ENCODE measurements around the gene PPP1R10. TPM values are rescaled to one million over a fixed set of nuclear protein-coding genes. Genes with fewer than 3 reads are reported as not detected.

The PPP1R10 gene
- polyA plus RNA-seq, 3 donors from 2014 or later, result 5.5 to 30.0 (median 12.9) TPM

DNA sequence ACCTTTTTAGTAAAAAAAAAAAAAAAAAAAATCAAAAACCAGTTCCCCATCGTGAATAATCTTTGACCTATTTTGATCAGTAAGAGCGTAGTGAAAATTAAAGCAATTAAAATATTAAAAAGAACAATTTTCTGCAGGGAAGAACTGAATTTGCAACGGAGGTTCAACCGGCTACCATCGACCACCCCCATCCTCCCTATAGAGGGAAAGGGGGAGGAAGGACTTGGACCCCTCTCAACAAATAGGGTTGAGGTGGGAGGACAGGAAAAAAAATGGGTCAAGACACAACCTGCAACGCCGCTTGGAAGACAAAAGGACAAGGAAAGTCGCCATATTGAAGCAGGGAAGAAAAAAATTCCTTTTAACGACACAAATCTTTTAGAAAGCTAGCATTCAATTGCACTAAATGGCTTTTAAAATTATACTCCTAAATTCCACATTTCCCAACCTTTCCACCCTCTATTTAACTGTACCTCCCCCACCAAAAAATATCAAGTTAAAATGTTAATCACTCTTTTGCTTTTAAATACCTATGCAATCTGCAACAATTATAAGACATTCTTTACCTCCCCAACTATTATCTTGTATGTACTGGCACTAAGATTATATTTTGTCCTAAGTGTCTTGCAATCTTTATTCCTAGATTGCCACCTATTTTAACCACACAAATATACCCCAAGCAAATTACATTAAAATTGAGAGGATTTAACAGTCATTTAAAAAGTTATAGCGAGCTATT, 1.7 kb downstream of the PPP1R10 start:
- peak overlapping the region; percentile 99 to 100 (median 100) for H3K27ac Mint-ChIP-seq
- H3K4me3 Mint-ChIP-seq, result peak overlapping the region; percentile 99 to 100 (median 99)
- H3K36me3 Mint-ChIP-seq, result peaks cover 22 to 30% (median 24%) of the 10 kb centered on the region in 3 donors
- peaks cover 0 to 9% (median 2%) of the 10 kb centered on the region in 6 donors for H3K9me3 Mint-ChIP-seq
- DNase-seq, result peak; percentile 60 to 72 (median 67)
- peaks cover 29 to 36% (median 35%) of the 10 kb centered on the region in 3 donors for H3K27me3 Mint-ChIP-seq (ENCODE audit: low read depth in 3 of 3)
- peaks cover 47 to 64% of the 10 kb centered on the region in 2 donors for H3K4me1 Mint-ChIP-seq

DNA sequence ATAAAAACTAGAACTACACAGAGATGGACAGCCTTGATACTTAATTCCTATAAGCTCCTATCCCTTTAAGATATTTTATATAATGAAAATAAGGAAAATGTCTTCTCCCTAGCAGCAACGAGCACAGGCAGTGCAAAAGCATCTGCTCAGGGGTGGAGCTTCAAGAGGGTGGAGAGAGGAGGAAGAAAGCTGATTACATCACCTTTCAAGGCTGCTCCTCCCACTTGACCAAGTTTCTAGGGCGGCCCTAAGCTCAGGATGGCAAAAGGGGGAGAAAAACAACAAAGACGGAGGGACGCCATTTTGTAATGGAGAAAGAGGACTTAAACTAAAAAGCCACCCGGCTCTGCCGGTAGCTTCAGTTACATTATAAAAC, 2.2 kb downstream of the PPP1R10 start:
- H3K36me3 Mint-ChIP-seq, result peaks cover 22 to 30% (median 24%) of the 10 kb centered on the region in 3 donors
- peak overlapping the region; percentile 99 to 100 (median 99) for H3K4me3 Mint-ChIP-seq
- H3K9me3 Mint-ChIP-seq, result peaks cover 0 to 9% (median 2%) of the 10 kb centered on the region in 6 donors
- peak; percentile 90 to 93 (median 93) for DNase-seq
- H3K4me1 Mint-ChIP-seq, result peaks cover 51 to 69% of the 10 kb centered on the region in 2 donors
- peak overlapping the region; percentile 99 to 100 (median 100) for H3K27ac Mint-ChIP-seq
- peaks cover 29 to 36% (median 35%) of the 10 kb centered on the region in 3 donors for H3K27me3 Mint-ChIP-seq (ENCODE audit: low read depth in 3 of 3)

DNA sequence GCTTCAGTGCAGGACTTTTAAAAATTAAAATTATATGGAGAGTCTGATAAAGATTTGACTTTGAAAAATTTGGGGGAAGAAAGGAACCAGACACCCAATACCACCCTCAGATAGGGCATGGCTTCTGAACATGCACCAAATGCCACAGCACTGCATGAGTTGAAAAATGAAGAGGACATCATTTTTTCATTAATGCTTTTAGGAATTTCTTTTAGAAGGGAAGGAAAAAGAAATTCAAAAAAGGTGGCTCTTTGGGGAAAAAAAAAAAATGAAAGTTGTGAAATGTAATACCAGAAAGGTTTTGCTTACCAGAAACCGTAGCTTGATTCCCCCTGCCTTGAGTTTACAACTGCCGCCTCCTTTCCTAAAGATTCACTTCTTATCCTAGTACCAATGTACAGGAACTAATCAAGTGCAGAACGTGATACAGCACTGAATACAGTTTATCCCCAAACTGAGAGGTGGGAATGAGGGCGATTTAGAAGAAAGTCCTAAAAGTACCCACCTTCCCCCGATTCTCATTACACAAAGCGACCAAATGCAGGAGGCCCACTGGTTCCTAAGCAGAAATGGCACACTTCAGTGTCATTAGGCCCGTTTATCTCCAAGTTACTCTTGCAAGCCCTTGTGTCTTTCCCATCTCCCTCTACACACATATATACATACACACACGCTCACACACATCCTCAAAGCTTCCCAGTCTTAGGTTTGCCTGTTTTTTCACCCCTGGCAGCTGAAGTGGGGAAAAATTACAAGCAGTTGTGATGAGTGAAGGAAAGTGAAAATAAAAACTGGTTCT, 2.8 kb downstream of the PPP1R10 start:
- Mint-ChIP-seq H3K27me3 (ENCODE audit: low read depth in 3 of 3) (peaks cover 29 to 37% (median 35%) of the 10 kb centered on the region in 3 donors), H3K9me3 (peaks cover 0 to 9% (median 2%) of the 10 kb centered on the region in 6 donors), H3K27ac (peak overlapping the region; percentile 99 to 100 (median 100)), H3K4me1 (peaks cover 55 to 70% of the 10 kb centered on the region in 2 donors), H3K4me3 (peak overlapping the region; percentile 99 to 100 (median 99)), H3K36me3 (peaks cover 24 to 35% (median 27%) of the 10 kb centered on the region in 3 donors)
- DNase-seq, result no peak

DNA sequence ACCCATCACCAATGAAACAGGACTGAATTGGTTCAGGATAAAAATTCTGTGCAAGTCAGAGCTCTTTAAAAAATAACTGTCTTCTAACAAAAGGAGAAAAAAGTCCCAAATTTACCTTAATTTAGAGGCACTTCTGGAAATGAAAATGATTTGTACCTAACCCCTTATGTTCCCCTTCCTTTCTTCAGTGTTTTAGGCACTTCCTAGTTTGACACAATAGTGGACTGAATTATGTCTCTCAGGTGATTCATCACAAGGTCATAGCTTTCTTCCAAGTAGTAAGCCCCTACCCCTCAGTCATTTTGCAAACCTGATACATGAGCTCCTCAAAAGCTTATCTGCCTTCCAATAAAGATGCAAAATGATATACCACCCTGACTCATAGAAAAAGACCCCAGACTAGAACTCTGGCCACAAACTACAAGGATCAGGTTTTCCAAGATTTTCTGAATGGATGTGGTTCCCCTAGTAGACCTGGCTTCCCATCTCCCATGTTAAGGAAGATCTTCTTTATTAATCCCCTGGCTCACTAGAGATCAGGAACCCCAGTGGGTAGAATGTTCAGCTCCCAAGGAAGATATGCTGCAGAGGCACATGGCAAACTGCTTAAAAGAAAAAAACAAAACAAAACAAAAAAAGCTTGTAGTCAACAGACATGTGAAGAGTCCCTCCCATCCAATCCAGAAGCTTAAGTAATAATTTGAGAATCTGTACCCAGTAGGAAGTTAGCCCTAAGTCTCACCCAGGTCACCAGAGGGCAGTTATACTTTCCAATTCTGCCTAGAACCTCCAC, 3.6 kb downstream of the PPP1R10 start:
- Mint-ChIP-seq H3K9me3 (peaks cover 0 to 9% (median 2%) of the 10 kb centered on the region in 6 donors), H3K27me3 (ENCODE audit: low read depth in 3 of 3) (peaks cover 29 to 37% (median 35%) of the 10 kb centered on the region in 3 donors), H3K36me3 (peaks cover 24 to 42% (median 33%) of the 10 kb centered on the region in 3 donors), H3K4me3 (peak overlapping the region; percentile 23 to 99 (median 78)), H3K27ac (peak overlapping the region; percentile 99 to 100 (median 100)), H3K4me1 (peaks cover 57 to 70% of the 10 kb centered on the region in 2 donors)
- no peak for DNase-seq

DNA sequence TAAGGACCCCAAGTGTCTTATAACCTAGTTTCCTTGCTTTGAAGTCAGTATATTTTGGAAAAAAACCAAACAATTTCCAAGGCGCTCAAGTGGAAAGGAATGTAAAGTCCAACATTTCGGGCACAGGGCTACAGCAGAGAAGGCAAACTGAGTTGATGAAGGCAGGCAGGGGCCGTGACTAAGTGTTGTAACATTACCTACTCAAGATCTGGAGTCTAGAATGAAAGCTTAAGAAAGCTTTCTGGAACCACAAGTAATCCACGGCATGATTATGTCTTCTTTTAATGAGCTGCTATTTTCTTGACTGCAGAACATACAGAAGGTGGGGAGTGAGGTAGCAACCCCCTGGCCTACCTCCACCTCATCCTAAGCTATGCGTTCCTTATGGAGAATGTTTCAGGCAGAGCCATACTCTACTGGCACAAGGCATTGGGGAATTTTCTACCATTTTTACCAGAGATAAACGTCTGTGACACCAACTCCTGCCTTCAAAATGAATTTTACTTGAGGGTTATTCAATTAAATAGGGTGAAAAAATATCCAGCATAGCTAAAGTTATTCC, 4.3 kb downstream of the PPP1R10 start:
- H3K27me3 Mint-ChIP-seq (ENCODE audit: low read depth in 3 of 3), result peaks cover 29 to 37% (median 34%) of the 10 kb centered on the region in 3 donors
- peaks cover 0 to 9% (median 2%) of the 10 kb centered on the region in 6 donors for H3K9me3 Mint-ChIP-seq
- H3K4me1 Mint-ChIP-seq, result peaks cover 51 to 65% of the 10 kb centered on the region in 2 donors
- H3K36me3 Mint-ChIP-seq, result peaks cover 24 to 43% (median 35%) of the 10 kb centered on the region in 3 donors
- peak overlapping the region; percentile 99 to 100 (median 100) for H3K27ac Mint-ChIP-seq
- no peak overlapping the region for H3K4me3 Mint-ChIP-seq
- no peak for DNase-seq

DNA sequence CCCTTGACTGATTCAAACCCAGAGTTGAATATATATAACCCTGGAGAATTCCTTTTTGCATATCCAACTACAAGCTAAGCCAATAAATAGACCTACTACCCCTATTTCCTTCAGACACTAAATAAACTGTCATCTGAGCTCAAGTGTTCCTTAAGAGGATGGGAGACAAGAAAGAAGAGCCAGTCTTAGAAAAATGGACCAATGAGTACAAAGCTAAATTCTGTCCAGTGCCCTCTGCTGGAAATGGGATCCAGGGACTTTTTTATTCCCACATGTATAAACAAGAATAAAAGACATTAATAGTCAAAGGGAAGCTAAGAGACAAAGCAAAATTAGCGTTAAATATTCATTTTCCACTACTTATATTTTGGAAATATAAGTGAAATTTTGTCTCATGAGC, 4.8 kb downstream of the PPP1R10 start:
- Mint-ChIP-seq H3K36me3 (peaks cover 29 to 47% (median 39%) of the 10 kb centered on the region in 3 donors), H3K4me3 (peak overlapping the region in 1 of 5 donors; percentile 57), H3K4me1 (peaks cover 54 to 70% of the 10 kb centered on the region in 2 donors), H3K9me3 (peaks cover 0 to 9% (median 2%) of the 10 kb centered on the region in 6 donors), H3K27ac (peak overlapping the region; percentile 35 to 100 (median 92)), H3K27me3 (ENCODE audit: low read depth in 3 of 3) (peaks cover 23 to 31% (median 28%) of the 10 kb centered on the region in 3 donors)
- no peak for DNase-seq

DNA sequence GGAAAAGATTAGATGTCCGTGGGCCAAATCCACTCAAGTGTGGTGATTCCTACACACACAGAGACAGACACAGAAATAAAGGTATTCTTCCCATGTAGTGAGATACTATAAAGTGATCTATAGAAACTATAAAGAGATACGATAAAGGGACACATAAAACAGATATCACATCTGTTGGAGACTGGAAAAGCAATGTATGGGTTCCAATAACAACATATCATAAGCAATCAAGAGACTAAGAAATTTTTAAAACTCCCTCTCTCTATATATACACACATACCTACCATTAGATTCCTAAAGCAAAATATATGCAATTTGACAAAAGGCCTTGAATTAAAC, 5.2 kb downstream of the PPP1R10 start:
- peaks cover 52 to 71% of the 10 kb centered on the region in 2 donors for H3K4me1 Mint-ChIP-seq
- DNase-seq, result no peak
- peak overlapping the region; percentile 35 to 100 (median 84) for H3K27ac Mint-ChIP-seq
- H3K9me3 Mint-ChIP-seq, result peaks cover 0 to 5% (median under 1%) of the 10 kb centered on the region in 6 donors
- H3K4me3 Mint-ChIP-seq, result peak overlapping the region in 1 of 5 donors; percentile 18
- H3K27me3 Mint-ChIP-seq (ENCODE audit: low read depth in 3 of 3), result peaks cover 19 to 27% (median 24%) of the 10 kb centered on the region in 3 donors
- peaks cover 25 to 43% (median 35%) of the 10 kb centered on the region in 3 donors for H3K36me3 Mint-ChIP-seq

DNA sequence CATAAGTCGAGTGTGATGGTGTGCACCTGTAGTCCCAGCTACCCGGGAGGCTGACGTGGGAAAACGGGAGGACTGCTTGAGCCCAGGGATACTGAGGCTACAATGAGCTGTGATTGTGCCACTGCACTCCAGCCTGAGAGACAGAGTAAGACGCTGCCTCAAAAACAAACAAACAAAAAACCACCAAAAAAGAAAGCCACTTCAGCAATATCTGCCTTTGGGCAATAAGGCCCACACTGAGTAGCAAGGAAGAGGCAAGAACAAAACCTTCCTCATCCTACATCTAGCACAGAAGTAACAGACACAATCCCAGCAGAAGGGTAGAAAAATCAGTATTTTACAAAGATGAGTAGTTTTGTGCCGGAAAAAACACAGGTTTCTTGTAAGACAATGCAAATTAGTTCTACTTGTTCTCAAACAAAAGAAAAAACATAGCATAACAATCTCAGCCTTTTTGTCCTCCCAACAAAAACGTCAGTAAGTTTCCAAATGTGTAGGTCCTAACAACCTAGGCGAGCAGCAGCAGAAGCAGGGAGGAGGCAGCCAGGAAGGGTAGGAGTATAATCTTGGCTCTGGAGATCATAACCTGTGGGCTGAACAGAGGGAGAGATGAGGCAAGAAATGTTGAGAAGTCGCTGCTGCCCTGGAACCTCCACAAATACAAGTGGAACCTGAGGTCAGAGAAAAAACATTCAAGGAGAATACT, 5.7 kb downstream of the PPP1R10 start:
- Mint-ChIP-seq H3K4me1 (peaks cover 55 to 73% of the 10 kb centered on the region in 2 donors), H3K27ac (peak overlapping the region; percentile 35 to 100 (median 84)), H3K27me3 (ENCODE audit: low read depth in 3 of 3) (peaks cover 14 to 22% (median 20%) of the 10 kb centered on the region in 3 donors), H3K4me3 (no peak overlapping the region), H3K9me3 (peaks cover 0 to 3% (median under 1%) of the 10 kb centered on the region in 6 donors), H3K36me3 (peaks cover 20 to 43% (median 35%) of the 10 kb centered on the region in 3 donors)
- no peak for DNase-seq

DNA sequence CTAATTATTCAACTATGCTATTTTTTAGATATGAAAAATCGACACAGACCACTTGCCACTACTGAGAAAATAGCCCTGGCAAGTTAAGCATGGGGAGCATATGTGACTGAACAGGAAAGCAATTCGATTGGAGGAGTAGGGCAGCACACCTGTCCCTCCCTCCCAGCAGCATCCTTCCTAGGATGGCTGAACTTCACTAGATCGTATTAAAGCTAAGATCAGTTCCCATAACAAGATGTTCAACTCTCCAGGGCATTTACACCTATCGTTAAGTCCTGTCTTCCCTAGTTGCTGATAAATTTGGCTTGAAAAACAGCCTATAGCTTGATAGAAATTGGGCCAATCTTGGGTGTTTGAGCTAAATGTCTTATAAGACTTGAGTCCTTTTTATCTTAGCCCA, 7.0 kb downstream of the PPP1R10 start:
- peaks cover 55 to 77% of the 10 kb centered on the region in 2 donors for H3K4me1 Mint-ChIP-seq
- peaks cover 14 to 36% (median 33%) of the 10 kb centered on the region in 3 donors for H3K36me3 Mint-ChIP-seq
- H3K4me3 Mint-ChIP-seq, result no peak overlapping the region
- H3K9me3 Mint-ChIP-seq, result no peaks in the 10 kb centered on the region
- DNase-seq, result no peak
- peak overlapping the region in 5 of 6 donors; percentile 19 to 100 (median 81) for H3K27ac Mint-ChIP-seq
- H3K27me3 Mint-ChIP-seq (ENCODE audit: low read depth in 3 of 3), result peaks cover 3 to 10% (median 8%) of the 10 kb centered on the region in 3 donors

DNA sequence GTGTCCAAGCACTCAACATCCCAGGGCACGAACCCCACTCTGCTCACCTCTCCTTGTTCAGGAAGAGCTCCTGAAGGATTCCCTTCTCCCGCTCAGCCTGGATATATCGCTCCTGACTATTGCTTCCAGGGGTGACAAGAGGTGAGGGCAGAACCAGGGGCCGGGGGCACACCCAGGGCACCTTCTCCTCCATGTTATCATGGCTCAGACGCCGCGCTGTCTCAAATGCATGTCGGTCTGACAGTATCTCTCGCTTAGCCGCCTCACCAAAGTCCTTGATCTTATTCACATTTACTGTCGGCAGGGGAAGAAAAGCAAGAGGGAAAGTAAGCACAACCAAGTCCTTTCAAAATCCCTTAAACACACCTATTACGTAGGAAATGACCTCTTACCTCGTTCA, 13.1 kb downstream of the PPP1R10 start:
- Mint-ChIP-seq H3K27ac (peak overlapping the region in 4 of 6 donors; percentile 49 to 92 (median 60)), H3K27me3 (ENCODE audit: low read depth in 3 of 3) (peaks cover 2 to 4% (median 2%) of the 10 kb centered on the region in 3 donors), H3K4me1 (peaks cover 31 to 56% of the 10 kb centered on the region in 2 donors), H3K36me3 (peaks cover 30 to 62% (median 41%) of the 10 kb centered on the region in 3 donors), H3K9me3 (no peaks in the 10 kb centered on the region), H3K4me3 (no peak overlapping the region)
- no peak for DNase-seq

DNA sequence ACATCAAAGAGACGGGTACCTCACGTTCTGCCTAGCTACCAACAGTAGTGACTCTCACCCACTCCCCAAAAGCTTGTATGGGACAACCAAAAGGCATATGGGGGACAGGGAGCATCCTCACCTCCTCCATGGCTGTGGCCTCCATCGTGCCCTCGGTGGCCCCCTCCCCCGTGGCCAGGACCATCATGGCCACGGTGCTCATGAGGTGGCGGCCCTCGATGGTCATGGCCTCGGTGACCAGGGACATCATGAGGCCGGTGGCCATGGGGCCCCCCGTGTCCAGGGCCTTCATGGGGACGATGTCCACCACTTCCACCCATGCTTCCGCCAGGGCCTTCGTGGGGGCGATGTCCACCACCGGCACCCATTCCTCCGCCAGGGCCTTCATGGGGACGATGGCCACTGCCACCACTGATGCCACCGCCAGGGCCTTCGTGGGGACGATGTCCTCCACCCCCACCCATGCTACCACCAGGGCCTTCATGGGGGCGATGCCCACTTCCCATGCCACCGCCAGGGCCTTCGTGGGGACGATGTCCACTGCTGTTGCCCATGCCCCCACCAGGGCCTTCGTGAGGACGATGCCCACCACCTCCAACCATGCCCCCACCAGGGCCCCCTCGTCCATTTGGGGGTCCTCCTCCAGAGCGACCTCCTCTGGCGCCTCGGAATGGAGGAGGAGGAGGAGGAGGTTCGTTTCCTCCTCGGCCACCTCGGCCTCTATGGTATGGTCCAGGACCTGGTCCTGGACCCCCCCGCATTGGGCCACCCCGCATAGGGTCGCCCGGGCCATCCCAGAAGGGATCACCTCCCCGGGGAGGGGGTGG, 15.0 kb downstream of the PPP1R10 start:
- peak overlapping the region in 3 of 5 donors; percentile 27 to 72 (median 39) for H3K4me3 Mint-ChIP-seq
- peaks cover 29 to 50% of the 10 kb centered on the region in 2 donors for H3K4me1 Mint-ChIP-seq
- peaks cover 2 to 4% (median 2%) of the 10 kb centered on the region in 3 donors for H3K27me3 Mint-ChIP-seq (ENCODE audit: low read depth in 3 of 3)
- H3K9me3 Mint-ChIP-seq, result no peaks in the 10 kb centered on the region
- H3K27ac Mint-ChIP-seq, result peak overlapping the region; percentile 60 to 95 (median 88)
- DNase-seq, result no peak
- H3K36me3 Mint-ChIP-seq, result peaks cover 25 to 54% (median 31%) of the 10 kb centered on the region in 3 donors

Data from immature natural killer cell (primary cell).